Transverse colon (tissue), 4 donors: ENCODE results near the gene ZNF337. TPM values are rescaled to one million over a fixed set of nuclear protein-coding genes. Genes with fewer than 3 reads are reported as not detected.

Experiments
- DNase-seq: peaks from one replicate; pipeline ENCODE4 v3.0.0-alpha.2; 2019
- H3K27ac ChIP-seq, 4 donors: fragments of 200-600 bp; sonication (generic); 2 replicates each; pipeline ENCODE4 v1.5.1; 2016 to 2018; ENCODE audit warnings: inconsistent platforms in 4 of 4
- H3K27me3 ChIP-seq: fragments of 200-600 bp; sonication (generic); 2 replicates; pipeline ENCODE4 v1.5.1; 2017; ENCODE audit warnings: inconsistent platforms
- H3K36me3 ChIP-seq, 4 donors: fragments of 200-600 bp; sonication (generic); 2 replicates each; pipeline ENCODE4 v1.5.1; 2017 to 2019; ENCODE audit warnings: inconsistent platforms in 4 of 4
- H3K4me1 ChIP-seq, 4 donors: fragments of 200-600 bp; sonication (generic); 2 replicates each; pipeline ENCODE4 v1.5.1; 2017 to 2020; ENCODE audit warnings: inconsistent platforms in 4 of 4
- H3K4me3 ChIP-seq, 4 donors: fragments of 200-600 bp; sonication (generic); 1 replicate in 1 of 4; 2 replicates in 3 of 4; pipeline versions ENCODE4 v1.5.1 to v1.6.1; 2017 to 2019; ENCODE audit warnings: inconsistent platforms in 4 of 4
- H3K9me3 ChIP-seq, 2 donors: fragments of 200-600 bp; sonication (generic); 2 replicates each; pipeline ENCODE4 v1.5.1; 2017 to 2019; ENCODE audit warnings: inconsistent platforms in 2 of 2
- EP300 ChIP-seq: sonication (generic); formaldehyde crosslinking; IDR thresholded peaks from one replicate; pipeline ENCODE4 v1.6.1; 2017; ENCODE audit warnings: antibody characterized with exemption, low read depth
- POLR2A ChIP-seq: fragments of 450-650 bp; IDR thresholded peaks from one replicate; pipeline ENCODE4 v1.6.1; 2016; ENCODE audit warnings: antibody characterized with exemption, mild to moderate bottlenecking, moderate library complexity
- POLR2AphosphoS5 ChIP-seq, 3 donors: sonication (generic); formaldehyde crosslinking; IDR thresholded peaks; one replicate each; pipeline ENCODE4 v1.6.1; 2016; ENCODE audit warnings: antibody characterized with exemption in 3 of 3
- WGBS, 2 donors: methylation state at CpG; one replicate each; pipeline ENCODE4 v1.1.5; 2018; ENCODE audit warnings: low coverage in 1 of 2; 5-methylcytosine and 5-hydroxymethylcytosine counted together
- in situ Hi-C, 4 donors: fragments of 200-750 bp; cut with MboI; loops; one replicate each; pipeline versions ENCODE4 v1.15.0 to v1.15.1; 2017; ENCODE audit warnings: low sequenced_read_pairs in 3 of 4, low pct_ligation_motif_present in 1 of 4, low pct_unique_long_range_greater_than_20kb in 1 of 4
- intact Hi-C: fragments of 100-400 bp; cut with DNase I; formaldehyde crosslinking; loops from one replicate; pipeline ENCODE4 v1.15.1; 2023; ENCODE audit warnings: low total_unique reads
- total RNA-seq, 4 donors: library from RNA; depleted of rRNA; stranded (reverse); fragments of >200 nt; gene quantifications; one replicate each; pipeline ENCODE4 v1.1.0, GENCODE V29; 2016
- TF ChIP-seq, protein P1 (sequence below), 5 experiments: fragments of 200-600 bp in 3 of 5; fragments of 450-650 bp in 2 of 5; sonication (generic) in 3 of 5; IDR thresholded peaks; 1 replicate in 2 of 5; 2 replicates in 3 of 5; pipeline ENCODE4 v1.5.1; 2016 to 2017; ENCODE audit warnings: antibody characterized with exemption in 5 of 5, inconsistent platforms in 3 of 5, mild to moderate bottlenecking in 2 of 5, moderate library complexity in 1 of 5

ZNF337 gene
- 10 to 100 TPM in 2 of 4 donors, 1 to 10 TPM in 2; 5.2 to 17.1 (median 11.0) TPM for total RNA-seq

DNA sequence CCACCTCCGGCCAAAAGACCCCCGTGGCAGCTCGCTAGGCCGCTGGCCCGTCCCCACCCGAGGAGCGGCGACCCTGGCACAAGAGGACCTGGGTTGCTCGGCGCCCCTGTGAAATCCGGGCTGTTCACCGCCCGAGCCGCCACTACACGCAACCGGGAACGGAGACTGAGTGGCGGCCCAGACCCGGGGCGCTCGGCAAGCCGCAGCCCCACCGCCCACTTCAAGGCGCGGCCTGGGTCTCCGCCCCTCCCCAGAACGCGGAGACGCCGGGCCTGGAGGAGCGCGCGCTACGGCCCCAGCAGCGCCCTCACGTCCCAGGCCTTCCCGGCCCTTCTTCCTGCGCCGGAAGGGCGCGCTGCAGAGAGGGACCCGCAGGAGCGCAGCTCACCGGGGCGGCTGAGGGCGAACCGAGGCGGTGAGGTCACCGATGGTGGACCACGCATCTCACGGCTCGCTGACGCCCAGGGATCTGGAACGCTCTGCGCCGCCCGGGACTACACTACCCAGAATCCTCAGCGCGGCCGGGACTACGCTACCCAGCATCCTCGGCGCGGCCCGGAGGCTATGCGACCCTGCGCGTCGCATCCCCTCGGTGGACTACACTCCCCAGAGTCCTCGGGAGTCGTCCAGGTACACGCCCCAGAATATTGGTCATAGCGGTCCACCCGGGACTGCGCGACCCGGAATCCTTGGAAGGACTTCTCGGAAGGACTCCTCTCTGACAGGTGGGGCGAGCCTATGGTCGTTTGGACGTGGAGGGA lies at the start of gene ZNF337:
TSS of gene ZNF337 (minus strand) at position 483 of the 761 bp plus-strand sequence. CDS start 10,436 bp downstream, outside the sequence.
- Histone ChIP-seq H3K27ac (peak within 1 kb of the TSS; percentile 79 to 93 (median 92)), H3K27me3 (no peaks in the 10 kb centered on the region), H3K36me3 (no peaks in the 10 kb centered on the region), H3K9me3 (peaks cover 7 to 9% of the 10 kb centered on the region in 2 donors), H3K4me1 (peaks cover 8 to 15% (median 13%) of the 10 kb centered on the region in 4 donors), H3K4me3 (peak within 1 kb of the TSS; percentile 46 to 91 (median 86))
- intact Hi-C loops = no loop called here
- peak; percentile 95 for DNase-seq
- in situ Hi-C loops = loop anchor here in 2 of 4 donors (10.0 to 25.0 kb wide), 2 partner anchors 72 to 166 kb away; partner anchors contain the start of gene NANP (in 1 of the 2)
- WGBS, 2 donors = 1% methylated on average over 57 of the region's 82 CpGs; no CpG with 5 or more reads in 1 of the 2 donors
- TF ChIP-seq, protein P1, sequence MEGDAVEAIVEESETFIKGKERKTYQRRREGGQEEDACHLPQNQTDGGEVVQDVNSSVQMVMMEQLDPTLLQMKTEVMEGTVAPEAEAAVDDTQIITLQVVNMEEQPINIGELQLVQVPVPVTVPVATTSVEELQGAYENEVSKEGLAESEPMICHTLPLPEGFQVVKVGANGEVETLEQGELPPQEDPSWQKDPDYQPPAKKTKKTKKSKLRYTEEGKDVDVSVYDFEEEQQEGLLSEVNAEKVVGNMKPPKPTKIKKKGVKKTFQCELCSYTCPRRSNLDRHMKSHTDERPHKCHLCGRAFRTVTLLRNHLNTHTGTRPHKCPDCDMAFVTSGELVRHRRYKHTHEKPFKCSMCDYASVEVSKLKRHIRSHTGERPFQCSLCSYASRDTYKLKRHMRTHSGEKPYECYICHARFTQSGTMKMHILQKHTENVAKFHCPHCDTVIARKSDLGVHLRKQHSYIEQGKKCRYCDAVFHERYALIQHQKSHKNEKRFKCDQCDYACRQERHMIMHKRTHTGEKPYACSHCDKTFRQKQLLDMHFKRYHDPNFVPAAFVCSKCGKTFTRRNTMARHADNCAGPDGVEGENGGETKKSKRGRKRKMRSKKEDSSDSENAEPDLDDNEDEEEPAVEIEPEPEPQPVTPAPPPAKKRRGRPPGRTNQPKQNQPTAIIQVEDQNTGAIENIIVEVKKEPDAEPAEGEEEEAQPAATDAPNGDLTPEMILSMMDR (IDR thresholded peaks at IDR 0.05) = peak in 3 of 5 experiments; percentile 11 to 23 (median 20)
- TF ChIP-seq POLR2AphosphoS5 (IDR thresholded peaks at IDR 0.05) = peak; percentile 79 to 89 (median 87)
- TF ChIP-seq POLR2A = peak; percentile 68
- no peak for TF ChIP-seq EP300

DNA sequence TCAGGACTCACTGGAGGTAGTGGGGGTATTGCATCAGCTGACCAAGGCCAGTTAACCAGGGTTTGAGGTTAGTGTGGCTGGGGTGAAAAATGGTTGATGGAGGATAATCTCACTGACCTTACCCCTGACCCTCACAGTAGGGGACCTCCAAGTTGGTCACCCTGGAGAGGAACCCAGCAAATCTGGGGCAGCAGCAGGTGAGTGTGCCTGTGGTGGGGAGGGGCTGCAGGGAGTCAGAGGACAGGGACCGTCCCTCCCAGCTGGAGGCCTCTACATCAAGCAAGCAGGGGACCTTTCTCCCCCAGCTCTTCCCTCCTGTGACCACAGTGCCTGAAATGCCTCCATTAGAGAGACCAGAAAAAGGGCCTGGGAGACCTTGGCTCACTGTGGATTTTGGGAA lies 49.1 kb upstream of the ZNF337 start:
- no peak for DNase-seq
- intact Hi-C loops (no loop called here), in situ Hi-C loops (no loop called here)
- Histone ChIP-seq H3K9me3 (no peaks in the 10 kb centered on the region), H3K27me3 (no peaks in the 10 kb centered on the region), H3K4me3 (no peak overlapping the region), H3K36me3 (no peaks in the 10 kb centered on the region), H3K4me1 (peaks cover 0 to 4% (median 2%) of the 10 kb centered on the region in 4 donors), H3K27ac (no peak overlapping the region)
- TF ChIP-seq EP300 (no peak), POLR2A (no peak), POLR2AphosphoS5 (IDR thresholded peaks at IDR 0.05) (no peak)
- TF ChIP-seq, protein P1 (IDR thresholded peaks at IDR 0.05) = no peak
- 91 to 100% methylated on average over 1 of the region's 1 CpG for WGBS, 2 donors

DNA sequence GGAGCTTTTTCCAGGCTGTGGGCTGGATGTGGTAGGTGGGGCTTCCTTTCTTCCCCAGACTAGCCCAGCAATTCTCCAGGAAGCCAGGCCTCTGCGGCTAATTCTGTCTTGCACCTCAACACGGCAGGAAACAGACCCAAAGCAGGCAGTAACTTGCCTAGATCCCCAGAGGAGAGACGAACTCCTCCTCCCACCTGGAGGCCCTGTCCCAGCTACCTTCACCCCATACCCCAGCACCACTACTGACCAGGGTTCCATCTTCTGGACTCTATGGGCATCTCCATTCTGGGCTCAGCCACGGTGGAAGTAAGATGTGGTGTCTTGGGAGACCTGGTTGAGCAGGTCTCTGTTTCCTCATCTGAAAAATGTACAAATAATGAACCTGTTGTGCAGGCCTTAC lies 48.4 kb upstream of the ZNF337 start:
- DNase-seq = no peak
- Histone ChIP-seq H3K27me3 (no peaks in the 10 kb centered on the region), H3K27ac (no peak overlapping the region), H3K4me1 (no peaks in the 10 kb centered on the region), H3K4me3 (no peak overlapping the region), H3K9me3 (no peaks in the 10 kb centered on the region), H3K36me3 (no peaks in the 10 kb centered on the region)
- in situ Hi-C loops (no loop called here), intact Hi-C loops (no loop called here)
- WGBS, 2 donors = 86% methylated on average over 4 of the region's 4 CpGs; no CpG with 5 or more reads in 1 of the 2 donors
- TF ChIP-seq, protein P1 (IDR thresholded peaks at IDR 0.05) = no peak
- TF ChIP-seq POLR2AphosphoS5 (IDR thresholded peaks at IDR 0.05) (no peak), EP300 (no peak), POLR2A (no peak)

DNA sequence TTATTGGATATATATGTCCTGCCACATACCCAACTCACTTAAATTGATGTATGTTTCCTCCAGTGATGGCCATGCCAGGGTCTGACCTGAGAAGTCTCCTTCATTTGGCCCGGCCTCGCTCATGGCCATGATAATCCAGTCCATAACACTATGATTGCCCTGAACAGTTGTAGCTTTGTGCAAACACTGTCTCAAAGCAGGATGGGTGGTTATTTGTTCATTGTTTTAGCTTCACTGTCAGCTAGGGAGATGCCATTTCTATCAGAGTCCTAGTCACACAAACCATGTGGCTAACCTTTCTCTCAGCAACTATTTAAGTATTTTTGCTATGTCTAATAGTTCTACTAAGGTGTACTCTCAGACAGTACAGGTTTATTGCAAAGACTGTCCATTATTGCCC lies 47.6 kb upstream of the ZNF337 start:
- intact Hi-C loops = no loop called here
- WGBS, 2 donors = 89% methylated on average over 2 of the region's 2 CpGs; no CpG with 5 or more reads in 1 of the 2 donors

More for the DNA sequence above, 47.6 kb upstream of the ZNF337 start:
- no peak overlapping the region for H3K27ac ChIP-seq
- no peaks in the 10 kb centered on the region for H3K4me1 ChIP-seq
- no peaks in the 10 kb centered on the region for H3K36me3 ChIP-seq
- H3K27me3 ChIP-seq = no peaks in the 10 kb centered on the region
- in situ Hi-C loops = no loop called here
- DNase-seq = no peak
- H3K4me3 ChIP-seq = no peak overlapping the region
- no peaks in the 10 kb centered on the region for H3K9me3 ChIP-seq
- TF ChIP-seq, protein P1 (IDR thresholded peaks at IDR 0.05) = no peak
- no peak for TF ChIP-seq POLR2AphosphoS5 (IDR thresholded peaks at IDR 0.05)
- no peak for TF ChIP-seq POLR2A
- TF ChIP-seq EP300 = no peak
